A549 (cell line): ENCODE measurements around the gene PLXNA3. TPM values are rescaled to one million over a fixed set of nuclear protein-coding genes. Genes with fewer than 3 reads are reported as not detected.

ENCODE experiments used
- ATAC-seq, 2 experiments: fragments of 200-7000 bp in 1 of 2; fragments of >200 bp in 1 of 2; cut with Nextera tagmentation in 1 of 2; cut with Tn5 transposase in 1 of 2; 3 replicates each; pipeline versions ENCODE4 v1.8.0 to v1.9.1; 2018 to 2020; ENCODE audit warnings: mild to moderate bottlenecking in 1 of 2, moderate library complexity in 1 of 2
- CTCF ChIA-PET: fragments of 300-600 bp; sonication (Branson Sonifier 250); formaldehyde crosslinking; extraction: SDS; loops from one replicate; lab custom pipeline; 2021; ENCODE audit warnings: antibody characterized with exemption, inconsistent platforms; lab: Yijun Ruan, JAX
- POLR2A ChIA-PET: fragments of 350-600 bp; formaldehyde crosslinking; extraction: SDS; loops from one replicate; lab custom pipeline; 2021; ENCODE audit warnings: antibody characterized with exemption, inconsistent platforms; lab: Yijun Ruan, JAX
- DNase-seq, 2 experiments: peaks; one replicate each; pipeline versions ENCODE4 v3.0.0 to v3.0.0-alpha.2; 2011 to 2016; ENCODE audit warnings: low read depth in 1 of 2, low spot score in 1 of 2
- FAIRE-seq: peaks from 2 replicates; lab custom pipeline; 2011; peaks lifted over from hg19 to GRCh38; lab: Jason Lieb, UNC
- H3K27ac ChIP-seq, 2 experiments: fragments of >200 bp; sonication (Bioruptor Twin); formaldehyde crosslinking; 3 replicates each; pipeline ENCODE4 v1.5.1; 2016 to 2017
- H3K4me1 ChIP-seq: fragments of >200 bp; sonication (Bioruptor Twin); formaldehyde crosslinking; 3 replicates; pipeline ENCODE4 v1.6.1; 2016
- H3K4me2 ChIP-seq: fragments of >200 bp; sonication (Bioruptor Twin); formaldehyde crosslinking; 3 replicates; pipeline ENCODE4 v1.6.1; 2016
- H3K4me3 ChIP-seq: fragments of >200 bp; sonication (Bioruptor Twin); formaldehyde crosslinking; 3 replicates; pipeline ENCODE4 v1.5.1; 2016
- H3K9me3 ChIP-seq: fragments of >200 bp; sonication (Bioruptor Twin); formaldehyde crosslinking; 3 replicates; pipeline ENCODE4 v1.6.1; 2016
- BHLHE40 ChIP-seq: IDR thresholded peaks from 2 replicates; pipeline ENCODE4 v1.6.1; 2012; ENCODE audit warnings: low read depth, low read length, inconsistent platforms
- CBX2 ChIP-seq: fragments of 200-600 bp; sonication (generic); IDR thresholded peaks from 2 replicates; pipeline ENCODE4 v1.6.1; 2016; ENCODE audit warnings: low read depth, mild to moderate bottlenecking, borderline replicate concordance
- CHD4 ChIP-seq: fragments of 200-600 bp; sonication (generic); IDR thresholded peaks from 2 replicates; pipeline ENCODE4 v1.6.1; 2016; ENCODE audit warnings: antibody characterized with exemption, mild to moderate bottlenecking, borderline replicate concordance
- EHF ChIP-seq: fragments of 250-450 bp; sonication (Bioruptor Pico); IDR thresholded peaks from 2 replicates; pipeline ENCODE4 v1.5.0; 2020; ENCODE audit warnings: mild to moderate bottlenecking
- FOSB ChIP-seq: fragments of 250-450 bp; sonication (Bioruptor Pico); IDR thresholded peaks from 2 replicates; pipeline ENCODE4 v1.5.0; 2020; ENCODE audit warnings: mild to moderate bottlenecking, moderate library complexity
- FOSL2 ChIP-seq, 2 experiments: fragments of 450-650 bp in 1 of 2; fragments of >200 bp in 1 of 2; sonication (Bioruptor Twin) in 1 of 2; formaldehyde crosslinking; IDR thresholded peaks; 2 replicates each; pipeline versions ENCODE4 v1.5.0 to v1.6.1; 2016 to 2020; ENCODE audit warnings: mild to moderate bottlenecking in 1 of 2, moderate library complexity in 1 of 2
- HOXB13 ChIP-seq: fragments of 250-450 bp; sonication (Bioruptor Pico); IDR thresholded peaks from 2 replicates; pipeline ENCODE4 v1.5.0; 2020; ENCODE audit warnings: low read depth, mild to moderate bottlenecking, moderate library complexity
- JUNB ChIP-seq: fragments of >200 bp; sonication (Bioruptor Twin); formaldehyde crosslinking; IDR thresholded peaks from 2 replicates; pipeline ENCODE4 v1.6.1; 2016
- MAFK ChIP-seq: fragments of 450-650 bp; IDR thresholded peaks from 2 replicates; pipeline ENCODE4 v1.6.1; 2014; ENCODE audit not compliant: partially characterized antibody
- NPAS2 ChIP-seq: fragments of 250-450 bp; sonication (Bioruptor Pico); IDR thresholded peaks from 2 replicates; pipeline ENCODE4 v1.8.0; 2022; ENCODE audit warnings: mild to moderate bottlenecking, moderate library complexity, borderline replicate concordance
- PHF8 ChIP-seq: fragments of 200-600 bp; sonication (generic); IDR thresholded peaks from 2 replicates; pipeline ENCODE4 v1.6.1; 2016; ENCODE audit warnings: low read depth, mild to moderate bottlenecking, antibody characterized with exemption, moderate library complexity, borderline replicate concordance
- RNF2 ChIP-seq: fragments of 200-600 bp; sonication (generic); IDR thresholded peaks from 2 replicates; pipeline ENCODE4 v1.6.1; 2016; ENCODE audit warnings: low read depth, mild to moderate bottlenecking, antibody characterized with exemption, moderate library complexity, borderline replicate concordance
- SREBF2 ChIP-seq: fragments of 450-650 bp; IDR thresholded peaks from 2 replicates; pipeline ENCODE4 v1.6.1; 2014; ENCODE audit warnings: mild to moderate bottlenecking, moderate library complexity
- TFCP2L1 ChIP-seq: fragments of 250-450 bp; sonication (Bioruptor Pico); IDR thresholded peaks from 2 replicates; pipeline ENCODE4 v1.5.0; 2021; ENCODE audit warnings: mild to moderate bottlenecking
- USF2 ChIP-seq: fragments of 450-650 bp; IDR thresholded peaks from 2 replicates; pipeline ENCODE4 v1.6.1; 2014; ENCODE audit warnings: antibody characterized with exemption
- ZC3H11A ChIP-seq: fragments of 450-650 bp; IDR thresholded peaks from 2 replicates; pipeline ENCODE4 v1.6.1; 2014; ENCODE audit warnings: antibody characterized with exemption, mild to moderate bottlenecking
- ZFP36 ChIP-seq: fragments of 450-650 bp; IDR thresholded peaks from 2 replicates; pipeline ENCODE4 v1.6.1; 2014; ENCODE audit warnings: borderline replicate concordance; ENCODE audit not compliant: partially characterized antibody
- ZSCAN20 ChIP-seq: fragments of 250-450 bp; sonication (Bioruptor Pico); IDR thresholded peaks from 2 replicates; pipeline ENCODE4 v1.8.0; 2022; ENCODE audit warnings: mild to moderate bottlenecking, moderate library complexity
- WGBS: methylation state at CpG from one replicate; pipeline ENCODE4 v1.1.6; 2017; ENCODE audit errors: missing lambda C conversion rate; 5-methylcytosine and 5-hydroxymethylcytosine counted together
- polyA plus RNA-seq, 4 experiments: library from polyadenylated mRNA; depleted of rRNA in 3 of 4; stranded (reverse); fragments of >200 nt; fragmentation: RNase III in 1 of 4; extraction: RNeasy Plus Mini Kit Qiagen cat#74134 plus additional on column Dnase treatment in 1 of 4; gene quantifications; 2 replicates in 3 of 4; 3 replicates in 1 of 4; pipeline ENCODE4 v1.2.3, GENCODE V29; 2011 to 2017
- TF ChIP-seq, protein P1 (sequence below): IDR thresholded peaks from 2 replicates; pipeline ENCODE4 v1.6.1; 2012
- TF ChIP-seq, protein P2 (sequence below): fragments of >200 bp; sonication (Bioruptor Twin); formaldehyde crosslinking; IDR thresholded peaks from 3 replicates; pipeline ENCODE4 v1.5.1; 2016

PLXNA3 gene
- polyA plus RNA-seq, 2 of the 4 experiments (the other 2 are of a cell fraction), result 3.4 to 10.1 TPM

DNA sequence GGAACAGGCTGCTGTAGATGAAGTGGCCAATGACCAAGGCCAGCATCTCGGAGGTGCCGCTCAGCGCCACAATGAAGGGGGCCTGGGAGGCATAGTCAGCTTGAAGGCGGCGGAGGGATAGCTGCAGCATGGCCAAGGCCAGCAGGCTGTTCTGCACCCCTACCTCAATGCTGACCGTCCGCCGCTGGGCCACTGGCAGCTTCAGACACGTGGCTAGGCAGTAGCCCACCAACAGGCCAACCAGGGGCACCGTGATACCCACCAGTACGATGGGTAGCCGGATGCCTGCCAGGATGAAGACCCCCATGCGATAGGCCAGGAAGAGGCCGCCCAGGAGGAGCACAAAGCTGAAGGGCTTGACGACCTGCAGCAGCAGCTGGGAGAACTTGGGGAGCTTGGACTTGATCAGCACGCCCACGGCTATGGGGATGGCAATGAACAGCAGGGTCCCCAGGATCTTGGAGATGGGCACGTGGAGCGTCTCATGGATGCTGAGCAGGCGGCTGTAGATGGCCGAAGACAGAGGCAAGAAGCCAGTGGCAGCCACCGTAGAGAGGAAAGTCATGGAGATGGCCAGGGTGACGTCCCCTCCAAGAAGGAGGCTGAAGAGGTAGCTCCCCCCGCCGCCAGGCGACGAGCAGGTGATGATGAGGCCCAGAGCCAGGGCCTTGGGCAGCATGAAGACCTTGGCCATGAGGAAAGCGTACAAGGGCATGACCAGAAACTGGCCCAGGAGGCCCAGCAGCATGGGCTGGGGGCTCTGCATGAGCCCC lies 29.6 kb downstream of the PLXNA3 start:
- ChIA-PET CTCF (interaction anchor here (0.7 to 1.4 kb wide), 4 partner anchors 11 to 114 kb away, joined by 3 to 5 read pairs (median 4); partner anchors contain the start of gene RPL10), POLR2A (no interaction called here)
- FAIRE-seq, result no peak
- 96% methylated on average over 16 of the region's 28 CpGs for WGBS
- Histone ChIP-seq H3K4me2 (peak overlapping the region; percentile 98), H3K4me3 (no peak overlapping the region), H3K9me3 (no peaks in the 10 kb centered on the region), H3K27ac (peak overlapping the region in 1 of 2 experiments; percentile 98; a peak in 4 of 6 replicates), H3K4me1 (peaks cover 30% of the 10 kb centered on the region)
- ATAC-seq, result no peak
- TF ChIP-seq TFCP2L1 (CRISPR knock-in tag) (no peak), USF2 (no peak), BHLHE40 (no peak), FOSL2 (IDR thresholded peaks at IDR 0.05) (no peak), FOSL2 (CRISPR knock-in tag; IDR thresholded peaks at IDR 0.05) (no peak), FOSB (no peak), CHD4 (no peak), RNF2 (no peak), NPAS2 (CRISPR knock-in tag) (no peak), HOXB13 (no peak), PHF8 (no peak), JUNB (no peak), ZSCAN20 (CRISPR knock-in tag) (no peak), ZFP36 (no peak), MAFK (no peak)
- TF ChIP-seq, protein P1, sequence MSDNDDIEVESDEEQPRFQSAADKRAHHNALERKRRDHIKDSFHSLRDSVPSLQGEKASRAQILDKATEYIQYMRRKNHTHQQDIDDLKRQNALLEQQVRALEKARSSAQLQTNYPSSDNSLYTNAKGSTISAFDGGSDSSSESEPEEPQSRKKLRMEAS, result no peak
- no peak for DNase-seq

GRCh38 chrX:154488336-154489075 lies 30.4 kb downstream of the PLXNA3 start:
- 95% methylated on average over 14 of the region's 20 CpGs for WGBS
- no peaks in the 10 kb centered on the region for H3K9me3 ChIP-seq
- POLR2A ChIA-PET, result interaction anchor here (1.0 kb wide), 1 partner anchor 28 kb away, joined by 3 read pairs; the partner anchor contains the start of gene FAM3A
- no peak overlapping the region for H3K4me2 ChIP-seq
- CTCF ChIA-PET, result interaction anchor here (1.0 to 2.4 kb wide), 3 partner anchors 38 to 115 kb away, joined by 3 to 13 read pairs (median 4); no protein-coding TSS in a partner anchor
- FAIRE-seq (no peak), DNase-seq (no peak), ATAC-seq (no peak)
- TF ChIP-seq CBX2 (no peak), ZC3H11A (no peak), BHLHE40 (no peak), USF2 (no peak), SREBF2 (no peak), EHF (CRISPR knock-in tag) (no peak)
- TF ChIP-seq, protein P2, sequence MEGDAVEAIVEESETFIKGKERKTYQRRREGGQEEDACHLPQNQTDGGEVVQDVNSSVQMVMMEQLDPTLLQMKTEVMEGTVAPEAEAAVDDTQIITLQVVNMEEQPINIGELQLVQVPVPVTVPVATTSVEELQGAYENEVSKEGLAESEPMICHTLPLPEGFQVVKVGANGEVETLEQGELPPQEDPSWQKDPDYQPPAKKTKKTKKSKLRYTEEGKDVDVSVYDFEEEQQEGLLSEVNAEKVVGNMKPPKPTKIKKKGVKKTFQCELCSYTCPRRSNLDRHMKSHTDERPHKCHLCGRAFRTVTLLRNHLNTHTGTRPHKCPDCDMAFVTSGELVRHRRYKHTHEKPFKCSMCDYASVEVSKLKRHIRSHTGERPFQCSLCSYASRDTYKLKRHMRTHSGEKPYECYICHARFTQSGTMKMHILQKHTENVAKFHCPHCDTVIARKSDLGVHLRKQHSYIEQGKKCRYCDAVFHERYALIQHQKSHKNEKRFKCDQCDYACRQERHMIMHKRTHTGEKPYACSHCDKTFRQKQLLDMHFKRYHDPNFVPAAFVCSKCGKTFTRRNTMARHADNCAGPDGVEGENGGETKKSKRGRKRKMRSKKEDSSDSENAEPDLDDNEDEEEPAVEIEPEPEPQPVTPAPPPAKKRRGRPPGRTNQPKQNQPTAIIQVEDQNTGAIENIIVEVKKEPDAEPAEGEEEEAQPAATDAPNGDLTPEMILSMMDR, result no peak
- no peak overlapping the region for H3K27ac ChIP-seq
- H3K4me3 ChIP-seq, result no peak overlapping the region
- peaks cover 30% of the 10 kb centered on the region for H3K4me1 ChIP-seq
